A673 (cell line): ENCODE data around the gene GLYATL3.

Source experiments
- EZH2 ChIP-seq: fragments of 200-600 bp; sonication (generic); IDR thresholded peaks from 2 replicates; pipeline ENCODE4 v1.6.1; 2017; ENCODE audit warnings: borderline replicate concordance, low read depth, mild to moderate bottlenecking, mixed read lengths, antibody characterized with exemption, low read length; ENCODE audit not compliant: poor library complexity, severe bottlenecking
- TF ChIP-seq, protein P1 (sequence below): fragments of 300-800, 200-600 bp; sonication (generic); conservative IDR thresholded peaks from 2 replicates; pipeline ENCODE4 v1.5.1; 2017; ENCODE audit warnings: low read depth, mild to moderate bottlenecking, antibody characterized with exemption, low read length, moderate library complexity, mixed read lengths

DNA sequence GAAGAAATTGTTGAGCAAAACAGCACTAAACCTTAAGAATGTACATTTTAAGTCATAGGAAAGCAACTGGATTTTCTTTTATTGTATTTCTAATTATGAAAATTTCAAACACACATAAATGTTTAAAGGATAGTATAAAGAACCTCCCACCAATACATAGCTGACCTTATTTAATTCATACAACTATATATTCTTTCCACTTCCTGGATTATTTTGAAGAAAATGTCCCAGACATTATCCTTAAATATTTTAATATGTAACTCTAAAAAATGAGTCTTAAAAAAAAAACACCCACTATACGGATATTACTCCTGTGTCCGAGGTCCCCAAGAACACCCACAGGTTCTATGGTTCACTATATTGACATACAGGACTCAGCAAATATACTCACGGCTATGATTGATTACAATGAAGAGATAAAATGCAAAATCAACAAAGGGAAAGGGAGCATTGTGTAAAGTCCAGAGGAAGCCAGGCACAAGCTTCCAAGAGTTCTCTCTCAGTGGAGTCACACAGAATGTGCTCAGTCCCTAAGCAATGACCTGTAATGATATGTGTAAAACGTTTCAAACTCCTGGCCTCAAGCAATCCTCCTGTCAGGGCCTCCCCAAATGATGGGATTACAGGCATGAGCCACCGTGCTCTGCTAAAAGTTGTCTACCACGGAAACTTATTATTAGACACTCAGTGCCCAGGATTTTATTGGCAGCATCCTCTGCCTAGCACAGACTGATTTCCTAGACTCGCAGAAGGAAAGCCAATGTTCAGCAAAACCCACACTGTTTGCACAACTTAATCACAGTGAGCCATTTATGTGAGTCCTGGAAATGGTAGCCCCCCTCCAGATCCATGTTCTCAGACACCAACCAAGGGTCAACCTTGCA lies 23.2 kb downstream of the GLYATL3 start:
- TF ChIP-seq, protein P1, sequence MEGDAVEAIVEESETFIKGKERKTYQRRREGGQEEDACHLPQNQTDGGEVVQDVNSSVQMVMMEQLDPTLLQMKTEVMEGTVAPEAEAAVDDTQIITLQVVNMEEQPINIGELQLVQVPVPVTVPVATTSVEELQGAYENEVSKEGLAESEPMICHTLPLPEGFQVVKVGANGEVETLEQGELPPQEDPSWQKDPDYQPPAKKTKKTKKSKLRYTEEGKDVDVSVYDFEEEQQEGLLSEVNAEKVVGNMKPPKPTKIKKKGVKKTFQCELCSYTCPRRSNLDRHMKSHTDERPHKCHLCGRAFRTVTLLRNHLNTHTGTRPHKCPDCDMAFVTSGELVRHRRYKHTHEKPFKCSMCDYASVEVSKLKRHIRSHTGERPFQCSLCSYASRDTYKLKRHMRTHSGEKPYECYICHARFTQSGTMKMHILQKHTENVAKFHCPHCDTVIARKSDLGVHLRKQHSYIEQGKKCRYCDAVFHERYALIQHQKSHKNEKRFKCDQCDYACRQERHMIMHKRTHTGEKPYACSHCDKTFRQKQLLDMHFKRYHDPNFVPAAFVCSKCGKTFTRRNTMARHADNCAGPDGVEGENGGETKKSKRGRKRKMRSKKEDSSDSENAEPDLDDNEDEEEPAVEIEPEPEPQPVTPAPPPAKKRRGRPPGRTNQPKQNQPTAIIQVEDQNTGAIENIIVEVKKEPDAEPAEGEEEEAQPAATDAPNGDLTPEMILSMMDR = no peak
- no peak for TF ChIP-seq EZH2
